Neural progenitor cell (in vitro differentiated cells): ENCODE data around the gene NBEA.

ENCODE experiments used
- CTCF ChIP-seq: fragments of 200-600 bp; sonication (generic); IDR thresholded peaks from 2 replicates; pipeline ENCODE4 v1.5.1; 2017; ENCODE audit warnings: antibody characterized with exemption, mild to moderate bottlenecking
- EZH2 ChIP-seq: fragments of 200-600 bp; sonication (generic); IDR thresholded peaks from 2 replicates; pipeline ENCODE4 v1.6.1; 2017; ENCODE audit warnings: antibody characterized with exemption, mild to moderate bottlenecking, moderate library complexity

- no peak for TF ChIP-seq CTCF
- no peak for TF ChIP-seq EZH2
Measured at GRCh38 chr13:35557475-35557874, 615.4 kb downstream of the NBEA start.
